Hematopoietic multipotent progenitor cell treated with erythropoietin and hydrocortisone succinate and interleukin-3 and kit ligand, for 17 days (in vitro differentiated cells): ENCODE results near the gene PUM2.

ENCODE experiments used
- DNase-seq: peaks from one replicate; pipeline ENCODE4 v3.0.0-alpha.2; 2015; ENCODE audit warnings: low spot score

The PUM2 gene

DNA sequence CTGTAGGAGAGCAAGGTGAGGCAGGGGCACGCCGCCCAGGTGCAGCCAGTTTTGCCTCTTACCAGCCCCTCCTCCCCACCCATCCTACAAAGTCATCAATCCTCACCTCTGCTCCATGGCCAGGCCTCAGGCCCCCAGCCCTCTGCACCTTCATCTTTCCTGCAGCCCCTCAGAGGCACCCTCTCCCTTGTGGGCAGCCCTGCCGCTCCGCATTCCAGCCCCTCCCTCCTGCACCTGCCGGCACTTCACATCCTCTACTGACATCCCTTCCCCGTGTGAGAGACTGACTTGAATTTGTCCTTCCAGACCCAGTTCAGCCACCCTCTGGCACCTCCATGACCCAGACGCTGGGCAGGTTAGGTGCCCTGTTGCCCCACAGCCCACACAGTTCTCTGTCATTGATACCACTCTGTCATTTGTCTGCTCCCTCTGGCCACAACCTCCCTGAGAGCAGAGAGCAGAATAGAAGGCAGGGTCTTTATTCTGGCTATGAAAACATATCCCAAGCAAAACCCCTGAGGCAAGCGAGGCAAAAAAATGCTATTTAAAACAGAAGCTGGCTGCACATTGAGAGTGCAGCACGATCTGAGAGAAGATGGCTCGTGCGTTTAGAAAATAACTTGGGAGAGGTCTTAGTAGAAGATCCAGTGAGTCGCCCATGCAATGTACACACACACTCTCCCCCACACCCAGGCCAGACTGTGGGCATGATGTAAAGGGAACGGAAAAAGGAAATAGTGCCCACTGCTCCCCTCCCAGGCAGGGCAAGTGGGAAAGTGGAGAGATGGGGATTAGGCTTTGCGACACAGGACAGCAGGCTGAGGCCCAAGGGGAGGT, 151.6 kb downstream of the PUM2 start:
- DNase-seq: no peak
